Measurements from ENCODE around the gene IGFL2. TPM values are rescaled to one million over a fixed set of nuclear protein-coding genes. Genes with fewer than 3 reads are reported as not detected.

The IGFL2 gene
- total and polyA plus RNA-seq, 2 of the 4 experiments (the other 2 are of a cell fraction): not detected

GRCh38 chr19:46107371-46107770, 40.7 kb upstream of the IGFL2 start:
- Histone ChIP-seq H2AK5ac (ENCODE audit: low read depth, low read length) (no peak overlapping the region), H2BK20ac (ENCODE audit: low read depth, low read length) (no peak overlapping the region), H3K9me1 (ENCODE audit: insufficient read depth, low read length) (no peaks in the 10 kb centered on the region), H3K4ac (ENCODE audit: low read depth, low read length) (no peak overlapping the region), H3K14ac (replicated peaks; ENCODE audit: low read depth, low read length) (no peak overlapping the region), H3K4me1 (ENCODE audit: control insufficient read depth, insufficient read depth, low read length) (no peaks in the 10 kb centered on the region), H3K36me3 (ENCODE audit: control insufficient read depth, insufficient read depth, low read length) (no peaks in the 10 kb centered on the region), H2BK5ac (ENCODE audit: low read depth, low read length, poor library complexity, severe bottlenecking) (no peak overlapping the region), H3K56ac (ENCODE audit: extremely low read depth, insufficient read depth, low read length) (no peak overlapping the region), H2AFZ (replicated peaks; ENCODE audit: low read length, poor library complexity) (no peak overlapping the region), H3K9ac (ENCODE audit: low read depth, low read length) (no peak overlapping the region), H3K27me3 (ENCODE audit: control insufficient read depth, insufficient read depth, low read length) (peaks cover 28% of the 10 kb centered on the region), H4K8ac (ENCODE audit: low read depth in 2 of 2, low read length in 2 of 2) (no peak overlapping the region), H3K79me1 (ENCODE audit: low read depth in 1 of 2, low read length in 2 of 2) (no peaks in the 10 kb centered on the region), H4K91ac (ENCODE audit: insufficient read depth, low read depth, low read length) (no peak overlapping the region), H2AK9ac (replicated peaks; ENCODE audit: low read depth, low read length, poor library complexity) (no peak overlapping the region), H4K20me1 (ENCODE audit: insufficient read depth, low read length) (no peaks in the 10 kb centered on the region), H4K5ac (ENCODE audit: low read depth, low read length) (no peak overlapping the region), H2BK120ac (ENCODE audit: low read depth, low read length) (no peak overlapping the region), H3K23ac (ENCODE audit: low read depth, low read length) (no peak overlapping the region), H3K4me2 (ENCODE audit: low read depth, low read length) (no peak overlapping the region), H3K18ac (ENCODE audit: low read depth, low read length) (no peak overlapping the region), H3K9me3 (ENCODE audit: control insufficient read depth, insufficient read depth, low read length) (peaks cover 2% of the 10 kb centered on the region; the same call in 1 of the 2 replicates), H2BK15ac (ENCODE audit: low read depth, low read length) (no peak overlapping the region), H3K4me3 (ENCODE audit: insufficient read depth, low read depth, low read length) (no peak overlapping the region), H3K27ac (ENCODE audit: insufficient read depth, low read length) (no peak overlapping the region)
- intact Hi-C loops (cut with micrococcal nuclease): no loop called here
- WGBS, 2 experiments (ENCODE audit: extremely low coverage in 2 of 2, insufficient read length in 1 of 2): 81% methylated on average over 3 of the region's 6 CpGs; no CpG with 5 or more reads in 1 of the 2 experiments
- DNase-seq (peak; percentile 28), ATAC-seq (ENCODE audit: low read depth) (no peak)
- dilution Hi-C loops (cut with HindIII; ENCODE audit: low sequenced_read_pairs, unreplicated experiment): no loop called here
- in situ Hi-C loops (cut with MboI; ENCODE audit: low sequenced_read_pairs): no loop called here
- ChIA-PET POLR2A (ENCODE audit: unreplicated experiment) (no interaction called here), CTCF (no interaction called here)
- BruUV-seq (replicated peaks): no TSS peak
- TF ChIP-seq ELK1 (IDR thresholded peaks at IDR 0.05; ENCODE audit: borderline replicate concordance, low read depth, low read length) (no peak), RAD21 (IDR thresholded peaks at IDR 0.05; ENCODE audit: low read length) (no peak), CTCF (conservative IDR thresholded peaks at IDR 0.05; ENCODE audit: low read depth, low read length) (no peak), CHD1 (IDR thresholded peaks at IDR 0.05; ENCODE audit: low read depth, low read length) (no peak), FOS (IDR thresholded peaks at IDR 0.05; ENCODE audit: low read depth, low read length) (no peak), BHLHE40 (IDR thresholded peaks at IDR 0.05; ENCODE audit: low read depth, low read length) (no peak), MAZ (IDR thresholded peaks at IDR 0.05; ENCODE audit: borderline replicate concordance, low read depth, low read length) (no peak)

All from IMR-90 (cell line).